SH-SY5Y (cell line): Measurements from ENCODE around the gene WASHC4.

ENCODE experiments used
- GATA2 ChIP-seq: IDR thresholded peaks from 2 replicates; pipeline ENCODE4 v1.6.1; 2011; ENCODE audit warnings: mild to moderate bottlenecking, low read depth, low read length
- GATA3 ChIP-seq: IDR thresholded peaks from 2 replicates; pipeline ENCODE4 v1.6.1; 2011; ENCODE audit warnings: low read depth, mild to moderate bottlenecking, low read length, moderate library complexity

DNA sequence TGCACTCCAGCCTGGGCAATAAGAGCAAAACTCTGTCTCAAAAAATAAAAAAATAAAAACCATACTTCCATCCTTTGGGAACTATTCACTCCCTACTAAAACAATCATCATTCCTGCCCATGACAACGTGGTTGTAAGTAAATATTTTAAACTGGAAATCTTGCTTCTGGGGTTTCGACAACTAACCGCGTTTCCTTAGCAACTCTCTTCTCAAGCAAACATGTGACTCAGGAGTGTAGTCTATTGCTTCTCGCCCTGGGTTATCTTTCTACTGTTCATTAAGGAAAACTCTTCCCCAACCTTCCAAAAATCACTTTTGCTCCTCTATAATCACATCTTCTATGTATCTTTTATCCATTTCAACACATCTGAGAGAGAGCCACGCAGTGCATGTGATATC, 106.6 kb downstream of the WASHC4 start:
- TF ChIP-seq GATA2 (no peak), GATA3 (no peak)
